ENCODE results near the gene TMEM250. TPM values are rescaled to one million over a fixed set of nuclear protein-coding genes. Genes with fewer than 3 reads are reported as not detected.

The TMEM250 gene
- total RNA-seq, 6 experiments from 2014 or later, result 12.4 to 29.7 (median 15.4) TPM

DNA sequence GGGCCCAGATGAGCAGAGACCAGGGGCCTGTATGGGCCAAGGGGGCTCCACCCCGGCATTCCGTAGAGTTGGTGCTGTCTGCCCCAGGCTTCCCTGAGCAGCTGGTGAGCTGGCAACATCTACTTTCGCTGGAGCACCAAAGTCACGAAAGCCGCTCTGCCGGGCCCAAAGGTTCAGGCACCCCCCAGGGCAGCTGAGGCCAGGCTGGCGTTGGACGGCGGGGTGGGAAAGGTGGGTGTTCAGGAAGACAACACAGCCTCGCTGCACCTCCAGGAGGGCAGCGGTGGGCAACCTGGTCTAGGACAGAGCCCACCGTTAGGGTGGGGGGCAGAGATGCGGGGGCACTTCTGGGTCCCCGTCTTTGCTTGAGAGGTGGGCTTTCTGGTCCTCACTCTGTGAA, 30.1 kb upstream of the TMEM250 start:
- intact Hi-C loops (cut with DNase I), result loop anchor here in 1 of 2 donors (10.0 kb wide), 1 partner anchor 126 kb away; no protein-coding TSS in a partner anchor

DNA sequence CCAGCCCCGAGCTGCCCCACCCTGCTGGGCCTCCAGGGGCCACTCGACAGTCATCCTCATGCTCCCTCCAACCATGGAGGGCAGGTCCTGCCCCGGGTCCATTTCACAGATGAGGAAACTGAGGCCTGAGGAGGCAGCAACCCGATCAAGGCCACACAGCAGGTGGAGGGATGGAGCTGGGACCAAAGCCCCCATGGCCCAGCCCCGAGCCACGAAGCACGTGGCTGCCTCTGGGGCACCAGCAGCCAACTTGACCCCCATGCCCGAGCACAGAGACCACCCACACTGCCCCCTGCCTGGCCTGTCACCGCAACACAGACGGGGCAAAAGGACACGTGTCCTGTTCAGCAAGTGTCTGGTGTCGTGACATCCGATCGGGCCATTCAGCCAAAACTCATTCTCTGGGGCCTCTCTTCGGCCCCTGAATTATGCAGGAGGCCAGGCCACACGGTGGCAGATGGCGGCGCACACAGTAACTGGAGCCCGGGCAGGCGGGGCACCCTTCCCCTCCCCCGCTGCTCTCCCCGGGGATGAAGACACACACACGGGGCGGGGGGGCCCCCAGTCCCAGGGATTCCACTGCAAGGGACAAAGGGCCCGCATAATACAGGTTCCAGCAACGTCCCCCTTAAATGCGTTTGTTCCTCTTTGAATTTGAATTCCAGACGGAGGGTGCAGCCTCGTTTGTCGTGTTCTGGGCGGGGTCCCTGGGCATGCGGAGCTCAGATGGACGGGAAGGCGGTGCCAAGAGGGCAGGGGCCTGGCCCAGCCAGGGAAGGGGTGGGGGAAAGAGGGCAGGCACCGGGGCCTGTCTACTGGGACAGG, 29.4 kb upstream of the TMEM250 start:
- intact Hi-C loops (cut with DNase I), result loop anchor here in 1 of 2 donors (10.0 kb wide), 1 partner anchor 127 kb away; no protein-coding TSS in a partner anchor
- Histone ChIP-seq H3K36me3 (no peaks in the 10 kb centered on the region), H3K4me3 (no peak overlapping the region), H3K9me3 (no peaks in the 10 kb centered on the region), H3K4me1 (no peaks in the 10 kb centered on the region), H3K27ac (no peak overlapping the region), H3K27me3 (no peaks in the 10 kb centered on the region)
- TF ChIP-seq, protein P1, sequence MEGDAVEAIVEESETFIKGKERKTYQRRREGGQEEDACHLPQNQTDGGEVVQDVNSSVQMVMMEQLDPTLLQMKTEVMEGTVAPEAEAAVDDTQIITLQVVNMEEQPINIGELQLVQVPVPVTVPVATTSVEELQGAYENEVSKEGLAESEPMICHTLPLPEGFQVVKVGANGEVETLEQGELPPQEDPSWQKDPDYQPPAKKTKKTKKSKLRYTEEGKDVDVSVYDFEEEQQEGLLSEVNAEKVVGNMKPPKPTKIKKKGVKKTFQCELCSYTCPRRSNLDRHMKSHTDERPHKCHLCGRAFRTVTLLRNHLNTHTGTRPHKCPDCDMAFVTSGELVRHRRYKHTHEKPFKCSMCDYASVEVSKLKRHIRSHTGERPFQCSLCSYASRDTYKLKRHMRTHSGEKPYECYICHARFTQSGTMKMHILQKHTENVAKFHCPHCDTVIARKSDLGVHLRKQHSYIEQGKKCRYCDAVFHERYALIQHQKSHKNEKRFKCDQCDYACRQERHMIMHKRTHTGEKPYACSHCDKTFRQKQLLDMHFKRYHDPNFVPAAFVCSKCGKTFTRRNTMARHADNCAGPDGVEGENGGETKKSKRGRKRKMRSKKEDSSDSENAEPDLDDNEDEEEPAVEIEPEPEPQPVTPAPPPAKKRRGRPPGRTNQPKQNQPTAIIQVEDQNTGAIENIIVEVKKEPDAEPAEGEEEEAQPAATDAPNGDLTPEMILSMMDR (IDR thresholded peaks at IDR 0.05), result no peak
- TF ChIP-seq POLR2A (IDR thresholded peaks at IDR 0.05), result no peak
- no peak for DNase-seq
- ATAC-seq, result no peak
- WGBS (ENCODE audit: insufficient coverage, low coverage, low lambda C conversion rate, missing lambda C conversion rate), result 27% methylated on average over 9 of the region's 35 CpGs

More for the DNA sequence above, 30.1 kb upstream of the TMEM250 start:
- Histone ChIP-seq H3K36me3 (no peaks in the 10 kb centered on the region), H3K4me1 (no peaks in the 10 kb centered on the region), H3K9me3 (no peaks in the 10 kb centered on the region), H3K4me3 (no peak overlapping the region), H3K27ac (no peak overlapping the region), H3K27me3 (no peaks in the 10 kb centered on the region)
- WGBS (ENCODE audit: insufficient coverage, low coverage, low lambda C conversion rate, missing lambda C conversion rate), result no CpG with 5 or more reads among the region's 14 CpGs
- no peak for ATAC-seq
- DNase-seq, result peak in 1 of 3 donors; percentile 44
- no peak for TF ChIP-seq POLR2A (IDR thresholded peaks at IDR 0.05)
- TF ChIP-seq, protein P1 (IDR thresholded peaks at IDR 0.05), result no peak

DNA sequence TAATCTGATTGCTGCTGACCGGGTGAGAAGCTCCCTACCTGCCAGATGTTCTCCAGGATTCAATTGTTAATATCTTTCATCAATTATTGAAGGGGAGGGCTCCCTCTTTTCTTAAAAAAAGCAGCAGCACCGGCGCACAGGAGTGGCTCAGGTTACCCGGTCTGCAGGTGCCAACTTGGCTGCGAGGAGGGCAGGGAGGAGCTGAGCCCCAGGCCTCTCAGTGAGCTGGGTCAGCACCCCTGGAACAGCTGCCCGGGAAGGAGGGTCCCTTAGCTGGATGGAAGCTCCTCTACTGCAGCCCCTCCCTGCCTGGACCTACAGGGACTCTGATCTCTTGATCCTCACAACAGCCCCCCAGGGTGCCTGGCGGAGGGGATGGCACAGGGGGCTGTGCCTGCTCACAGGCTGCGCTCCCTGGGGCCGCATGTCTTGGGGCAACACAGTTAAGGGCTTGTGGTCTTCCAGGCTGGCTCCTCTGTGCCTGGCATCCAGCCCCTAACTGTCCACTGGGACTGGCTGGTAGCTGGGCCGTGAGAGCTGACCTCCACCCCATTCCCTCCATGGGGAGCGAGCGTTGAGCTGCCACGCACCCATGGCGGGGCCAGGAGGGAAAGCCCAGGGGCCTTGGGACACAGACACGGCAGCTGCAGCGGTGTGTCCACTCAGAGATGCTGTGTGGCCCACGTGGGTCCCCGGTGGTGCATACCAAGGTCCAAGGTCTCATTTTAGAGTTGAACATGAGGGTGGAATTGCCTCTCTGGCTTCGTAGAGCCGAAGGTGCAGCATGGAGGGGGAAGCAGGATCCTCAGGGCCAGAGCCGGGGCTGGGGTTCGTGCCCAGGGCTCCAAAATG, 28.6 kb upstream of the TMEM250 start:
- intact Hi-C loops (cut with DNase I), result loop anchor here in 1 of 2 donors (10.0 kb wide), 1 partner anchor 128 kb away; no protein-coding TSS in a partner anchor
- no peak for TF ChIP-seq POLR2A (IDR thresholded peaks at IDR 0.05)
- Histone ChIP-seq H3K27me3 (no peaks in the 10 kb centered on the region), H3K4me3 (no peak overlapping the region), H3K9me3 (no peaks in the 10 kb centered on the region), H3K4me1 (no peaks in the 10 kb centered on the region), H3K36me3 (no peaks in the 10 kb centered on the region), H3K27ac (no peak overlapping the region)
- DNase-seq (peak in 1 of 3 donors; percentile 42), ATAC-seq (no peak)
- 73% methylated on average over 3 of the region's 22 CpGs for WGBS (ENCODE audit: insufficient coverage, low coverage, low lambda C conversion rate, missing lambda C conversion rate)

DNA sequence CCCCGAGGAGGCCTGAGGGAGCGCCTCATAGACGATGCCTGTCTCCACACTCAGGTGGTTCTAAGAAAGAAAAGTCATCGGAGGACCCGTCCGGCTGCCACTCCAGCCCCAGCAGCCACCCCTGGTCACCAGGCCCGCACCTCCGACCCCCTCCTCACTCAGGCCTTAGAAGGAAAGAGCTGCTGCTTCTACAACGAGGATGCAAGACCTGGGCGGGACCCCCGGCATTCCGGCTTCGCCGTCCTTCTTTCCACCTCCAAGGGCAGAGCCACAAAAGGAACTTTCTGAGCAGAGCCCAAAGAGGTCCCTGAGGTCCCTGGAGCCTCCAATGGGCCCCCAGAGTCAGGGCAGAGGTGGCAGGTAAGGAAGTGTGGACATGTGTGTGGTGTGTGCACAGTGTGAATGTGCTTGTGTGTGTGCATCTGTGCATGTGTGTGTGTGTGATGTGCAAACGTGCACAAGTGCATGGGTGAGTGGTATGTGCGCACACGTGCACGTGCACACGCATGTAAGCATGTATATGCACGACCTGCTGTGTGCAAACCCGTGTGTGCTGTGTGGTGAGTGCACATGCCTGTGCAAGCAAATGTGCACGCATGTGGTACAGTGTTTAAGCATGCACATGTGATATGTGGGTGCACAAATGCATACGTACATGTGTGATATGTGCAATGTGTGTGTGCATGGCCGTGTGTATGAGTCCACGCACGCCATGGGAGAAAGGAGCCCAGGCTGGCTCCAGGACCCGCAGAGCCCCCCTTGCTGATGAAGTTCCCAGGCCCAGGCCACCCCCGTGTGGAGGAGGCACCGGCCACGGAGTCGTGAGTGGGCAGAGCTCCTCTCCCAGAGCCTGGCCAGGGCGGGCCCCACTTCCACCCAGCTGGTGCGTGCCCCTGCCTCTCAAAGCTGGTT, 27.7 kb upstream of the TMEM250 start:
- TF ChIP-seq POLR2A (IDR thresholded peaks at IDR 0.05), result no peak
- TF ChIP-seq, protein P1 (IDR thresholded peaks at IDR 0.05), result no peak
- Histone ChIP-seq H3K4me3 (no peak overlapping the region), H3K27me3 (no peaks in the 10 kb centered on the region), H3K36me3 (no peaks in the 10 kb centered on the region), H3K9me3 (no peaks in the 10 kb centered on the region), H3K4me1 (no peaks in the 10 kb centered on the region), H3K27ac (no peak overlapping the region)
- ATAC-seq (no peak), DNase-seq (peak in 1 of 3 donors; percentile 45)
- intact Hi-C loops (cut with DNase I), result loop anchor here in 1 of 2 donors (10.0 kb wide), 1 partner anchor 128 kb away; no protein-coding TSS in a partner anchor
- WGBS (ENCODE audit: insufficient coverage, low coverage, low lambda C conversion rate, missing lambda C conversion rate), result 44% methylated on average over 10 of the region's 33 CpGs

Data from right lobe of liver (tissue), 6 donors.